Suprapubic skin (tissue), 4 donors: ENCODE data around the gene CCDC112.

Experiments used
- POLR2A ChIP-seq, 2 donors: fragments of 450-650 bp; IDR thresholded peaks; one replicate each; pipeline ENCODE4 v1.6.1; 2017; ENCODE audit warnings: antibody characterized with exemption in 2 of 2, mild to moderate bottlenecking in 2 of 2, moderate library complexity in 2 of 2
- POLR2AphosphoS5 ChIP-seq, 3 donors: sonication (generic); formaldehyde crosslinking; IDR thresholded peaks; one replicate each; pipeline ENCODE4 v1.6.1; 2017; ENCODE audit warnings: antibody characterized with exemption in 3 of 3
- TF ChIP-seq, protein P1 (sequence below), 2 donors: fragments of 200-600 bp in 1 of 2; fragments of 450-650 bp in 1 of 2; sonication (generic) in 1 of 2; IDR thresholded peaks; one replicate each; pipeline ENCODE4 v1.5.1; 2016 to 2019; ENCODE audit warnings: antibody characterized with exemption in 2 of 2, mild to moderate bottlenecking in 1 of 2, moderate library complexity in 1 of 2

DNA sequence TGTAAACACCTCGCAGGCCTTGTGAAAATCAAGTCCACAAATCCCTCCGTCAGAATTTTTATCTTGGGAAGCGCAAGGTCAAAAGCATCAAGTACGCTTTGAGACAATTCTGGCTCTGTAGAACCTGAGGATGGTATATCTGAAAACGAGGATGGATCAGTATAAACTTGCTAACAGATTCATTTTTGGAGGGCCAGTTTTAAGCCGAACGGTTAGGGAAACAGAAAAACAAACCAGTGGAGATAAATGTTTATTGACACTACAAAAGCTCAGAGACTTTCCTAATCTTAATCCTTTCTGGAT is 33.4 kb downstream of the CCDC112 start:
- TF ChIP-seq POLR2A (IDR thresholded peaks at IDR 0.05), result no peak
- TF ChIP-seq, protein P1, sequence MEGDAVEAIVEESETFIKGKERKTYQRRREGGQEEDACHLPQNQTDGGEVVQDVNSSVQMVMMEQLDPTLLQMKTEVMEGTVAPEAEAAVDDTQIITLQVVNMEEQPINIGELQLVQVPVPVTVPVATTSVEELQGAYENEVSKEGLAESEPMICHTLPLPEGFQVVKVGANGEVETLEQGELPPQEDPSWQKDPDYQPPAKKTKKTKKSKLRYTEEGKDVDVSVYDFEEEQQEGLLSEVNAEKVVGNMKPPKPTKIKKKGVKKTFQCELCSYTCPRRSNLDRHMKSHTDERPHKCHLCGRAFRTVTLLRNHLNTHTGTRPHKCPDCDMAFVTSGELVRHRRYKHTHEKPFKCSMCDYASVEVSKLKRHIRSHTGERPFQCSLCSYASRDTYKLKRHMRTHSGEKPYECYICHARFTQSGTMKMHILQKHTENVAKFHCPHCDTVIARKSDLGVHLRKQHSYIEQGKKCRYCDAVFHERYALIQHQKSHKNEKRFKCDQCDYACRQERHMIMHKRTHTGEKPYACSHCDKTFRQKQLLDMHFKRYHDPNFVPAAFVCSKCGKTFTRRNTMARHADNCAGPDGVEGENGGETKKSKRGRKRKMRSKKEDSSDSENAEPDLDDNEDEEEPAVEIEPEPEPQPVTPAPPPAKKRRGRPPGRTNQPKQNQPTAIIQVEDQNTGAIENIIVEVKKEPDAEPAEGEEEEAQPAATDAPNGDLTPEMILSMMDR (IDR thresholded peaks at IDR 0.05), result no peak
- no peak for TF ChIP-seq POLR2AphosphoS5 (IDR thresholded peaks at IDR 0.05)
